Right renal cortex interstitium (tissue), 3 donors: Measurements from ENCODE around the gene GTF3C1. TPM values are rescaled to one million over a fixed set of nuclear protein-coding genes. Genes with fewer than 3 reads are reported as not detected.

Source experiments
- polyA plus RNA-seq, 3 donors: library from polyadenylated mRNA; unstranded; fragments of 120-200 nt; gene quantifications; one replicate each; pipeline ENCODE4 v1.2.1, GENCODE V29; 2013; ENCODE audit not compliant: insufficient read length in 3 of 3

Gene GTF3C1
- polyA plus RNA-seq, 3 donors = 71.0 to 79.8 (median 79.6) TPM

Other genes with a start within 250 kb of the GTF3C1 start
- 10 to 100 TPM; 14.3 to 17.3 (median 14.5) TPM for gene IL4R, start 235.9 kb downstream of the GTF3C1 start, polyA plus RNA-seq
- under 1 TPM; 0.12 to 0.22 (median 0.18) TPM for gene IL21R, start 147.7 kb downstream of the GTF3C1 start, polyA plus RNA-seq
- gene KATNIP, start 231 bp upstream of the GTF3C1 start, polyA plus RNA-seq = 10 to 100 TPM; 20.9 to 22.1 (median 21.9) TPM